WTC11 (cell line): ENCODE data around the gene KRTAP10-3. TPM values are rescaled to one million over a fixed set of nuclear protein-coding genes. Genes with fewer than 3 reads are reported as not detected.

Experiments used
- ATAC-seq: fragments of 200-7000 bp; cut with Tn5 transposase; 2 replicates; pipeline ENCODE4 v1.10.0; 2021; ENCODE audit warnings: mild to moderate bottlenecking, moderate library complexity
- CTCF ChIA-PET: fragments of 300-600 bp; sonication (Branson Sonifier 250); formaldehyde crosslinking; loops from one replicate; lab custom pipeline; 2021; ENCODE audit warnings: antibody characterized with exemption; lab: Charles Lee
- POLR2A ChIA-PET: fragments of 350-600 bp; sonication (Branson Sonifier 250); formaldehyde crosslinking; loops from one replicate; lab custom pipeline; 2021; ENCODE audit warnings: antibody characterized with exemption; lab: Charles Lee
- DNase-seq: peaks from one replicate; pipeline ENCODE4 v3.0.0; 2021; ENCODE audit warnings: low spot score
- H3K27ac Mint-ChIP-seq: 2 replicates; pipeline ENCODE4 v1.8.0; 2021; ENCODE audit warnings: mixed read lengths
- H3K27me3 Mint-ChIP-seq: 2 replicates; pipeline ENCODE4 v1.8.0; 2021; ENCODE audit warnings: low read depth, mild to moderate bottlenecking, moderate library complexity, mixed read lengths
- H3K36me3 Mint-ChIP-seq: 2 replicates; pipeline ENCODE4 v1.8.0; 2021; ENCODE audit warnings: mixed read lengths
- H3K4me1 Mint-ChIP-seq: 2 replicates; pipeline ENCODE4 v1.8.0; 2022; ENCODE audit warnings: mixed read lengths
- H3K4me3 Mint-ChIP-seq: 2 replicates; pipeline ENCODE4 v1.8.0; 2021; ENCODE audit warnings: mild to moderate bottlenecking, moderate library complexity, mixed read lengths
- H3K9me3 Mint-ChIP-seq: 2 replicates; pipeline ENCODE4 v1.8.0; 2021; ENCODE audit warnings: mixed read lengths
- ATF6 ChIP-seq: sonication (generic); formaldehyde crosslinking; IDR thresholded peaks from 2 replicates; pipeline ENCODE4 v1.8.1; 2023; ENCODE audit warnings: mild to moderate bottlenecking, missing genetic modification reagents
- CREB1 ChIP-seq: sonication (generic); formaldehyde crosslinking; IDR thresholded peaks from 2 replicates; pipeline ENCODE4 v1.8.0; 2023; ENCODE audit warnings: mild to moderate bottlenecking, missing genetic modification reagents
- CREM ChIP-seq: sonication (generic); formaldehyde crosslinking; IDR thresholded peaks from 2 replicates; pipeline ENCODE4 v1.8.1; 2022; ENCODE audit warnings: mild to moderate bottlenecking, missing genetic modification reagents, moderate library complexity
- CTCF ChIP-seq: fragments of 200-600 bp; IDR thresholded peaks from 2 replicates; pipeline ENCODE4 v1.8.0; 2022; ENCODE audit warnings: antibody characterized with exemption
- E2F4 ChIP-seq: sonication (generic); formaldehyde crosslinking; IDR thresholded peaks from 2 replicates; pipeline ENCODE4 v1.8.1; 2022; ENCODE audit warnings: low read depth, mild to moderate bottlenecking, moderate library complexity, missing genetic modification reagents, borderline replicate concordance
- E2F5 ChIP-seq: sonication (generic); formaldehyde crosslinking; IDR thresholded peaks from 2 replicates; pipeline ENCODE4 v1.8.1; 2022; ENCODE audit warnings: mild to moderate bottlenecking, moderate library complexity, missing genetic modification reagents
- ESRRA ChIP-seq: sonication (generic); formaldehyde crosslinking; IDR thresholded peaks from 2 replicates; pipeline ENCODE4 v1.8.1; 2022; ENCODE audit warnings: mild to moderate bottlenecking, missing genetic modification reagents, borderline replicate concordance
- HMGA2 ChIP-seq: fragments of 250-450 bp; sonication (Bioruptor Pico); IDR thresholded peaks from 2 replicates; pipeline ENCODE4 v1.4.0; 2021; ENCODE audit warnings: mild to moderate bottlenecking, moderate library complexity
- OVOL2 ChIP-seq: fragments of 250-450 bp; sonication (Bioruptor Pico); IDR thresholded peaks from 2 replicates; pipeline ENCODE4 v1.9.0; 2021; ENCODE audit warnings: mild to moderate bottlenecking, borderline replicate concordance
- PREB ChIP-seq: sonication (generic); formaldehyde crosslinking; IDR thresholded peaks from 2 replicates; pipeline ENCODE4 v1.8.1; 2022; ENCODE audit warnings: mild to moderate bottlenecking, missing genetic modification reagents, moderate library complexity, borderline replicate concordance
- PRRX2 ChIP-seq: fragments of 250-450 bp; sonication (Bioruptor Pico); IDR thresholded peaks from 2 replicates; pipeline ENCODE4 v1.8.0; 2021; ENCODE audit warnings: mild to moderate bottlenecking
- RELA ChIP-seq: sonication (generic); formaldehyde crosslinking; IDR thresholded peaks from 2 replicates; pipeline ENCODE4 v1.8.1; 2022; ENCODE audit warnings: missing genetic modification reagents, mild to moderate bottlenecking, borderline replicate concordance
- TEAD1 ChIP-seq: sonication (generic); formaldehyde crosslinking; IDR thresholded peaks from 2 replicates; pipeline ENCODE4 v1.8.0; 2022; ENCODE audit warnings: mild to moderate bottlenecking, missing genetic modification reagents
- TP53 ChIP-seq: sonication (generic); formaldehyde crosslinking; IDR thresholded peaks from 2 replicates; pipeline ENCODE4 v1.8.1; 2023; ENCODE audit warnings: mild to moderate bottlenecking, missing genetic modification reagents
- ZNF396 ChIP-seq: fragments of 250-450 bp; sonication (Bioruptor Pico); IDR thresholded peaks from 2 replicates; pipeline ENCODE4 v1.8.0; 2021; ENCODE audit warnings: mild to moderate bottlenecking, moderate library complexity, borderline replicate concordance
- ZSCAN18 ChIP-seq: fragments of 250-450 bp; sonication (Bioruptor Pico); IDR thresholded peaks from 2 replicates; pipeline ENCODE4 v2.1.2; 2022; ENCODE audit warnings: mild to moderate bottlenecking, moderate library complexity
- total RNA-seq: library from RNA; stranded (reverse); gene quantifications from 3 replicates; pipeline ENCODE4 v1.2.3, GENCODE V29; 2021
- TF ChIP-seq, protein P1 (sequence below): sonication (generic); formaldehyde crosslinking; IDR thresholded peaks from 2 replicates; pipeline ENCODE4 v1.8.0; 2023; ENCODE audit warnings: mild to moderate bottlenecking, missing genetic modification reagents
- TF ChIP-seq, protein P2 (sequence below): sonication (generic); formaldehyde crosslinking; conservative IDR thresholded peaks from 2 replicates; pipeline ENCODE4 v1.8.1; 2023; ENCODE audit warnings: mild to moderate bottlenecking, low read depth, missing genetic modification reagents, moderate library complexity
- TF ChIP-seq, protein P3 (sequence below): sonication (generic); formaldehyde crosslinking; IDR thresholded peaks from 2 replicates; pipeline ENCODE4 v1.8.1; 2022; ENCODE audit warnings: missing genetic modification reagents, borderline replicate concordance

Gene KRTAP10-3
- total RNA-seq, 1 experiment from 2014 or later: not detected

GRCh38 chr21:44568261-44568660, 9.7 kb upstream of the KRTAP10-3 start (continued):
- TF ChIP-seq, protein P1, sequence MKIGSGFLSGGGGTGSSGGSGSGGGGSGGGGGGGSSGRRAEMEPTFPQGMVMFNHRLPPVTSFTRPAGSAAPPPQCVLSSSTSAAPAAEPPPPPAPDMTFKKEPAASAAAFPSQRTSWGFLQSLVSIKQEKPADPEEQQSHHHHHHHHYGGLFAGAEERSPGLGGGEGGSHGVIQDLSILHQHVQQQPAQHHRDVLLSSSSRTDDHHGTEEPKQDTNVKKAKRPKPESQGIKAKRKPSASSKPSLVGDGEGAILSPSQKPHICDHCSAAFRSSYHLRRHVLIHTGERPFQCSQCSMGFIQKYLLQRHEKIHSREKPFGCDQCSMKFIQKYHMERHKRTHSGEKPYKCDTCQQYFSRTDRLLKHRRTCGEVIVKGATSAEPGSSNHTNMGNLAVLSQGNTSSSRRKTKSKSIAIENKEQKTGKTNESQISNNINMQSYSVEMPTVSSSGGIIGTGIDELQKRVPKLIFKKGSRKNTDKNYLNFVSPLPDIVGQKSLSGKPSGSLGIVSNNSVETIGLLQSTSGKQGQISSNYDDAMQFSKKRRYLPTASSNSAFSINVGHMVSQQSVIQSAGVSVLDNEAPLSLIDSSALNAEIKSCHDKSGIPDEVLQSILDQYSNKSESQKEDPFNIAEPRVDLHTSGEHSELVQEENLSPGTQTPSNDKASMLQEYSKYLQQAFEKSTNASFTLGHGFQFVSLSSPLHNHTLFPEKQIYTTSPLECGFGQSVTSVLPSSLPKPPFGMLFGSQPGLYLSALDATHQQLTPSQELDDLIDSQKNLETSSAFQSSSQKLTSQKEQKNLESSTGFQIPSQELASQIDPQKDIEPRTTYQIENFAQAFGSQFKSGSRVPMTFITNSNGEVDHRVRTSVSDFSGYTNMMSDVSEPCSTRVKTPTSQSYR (CRISPR knock-in tag): no peak

DNA sequence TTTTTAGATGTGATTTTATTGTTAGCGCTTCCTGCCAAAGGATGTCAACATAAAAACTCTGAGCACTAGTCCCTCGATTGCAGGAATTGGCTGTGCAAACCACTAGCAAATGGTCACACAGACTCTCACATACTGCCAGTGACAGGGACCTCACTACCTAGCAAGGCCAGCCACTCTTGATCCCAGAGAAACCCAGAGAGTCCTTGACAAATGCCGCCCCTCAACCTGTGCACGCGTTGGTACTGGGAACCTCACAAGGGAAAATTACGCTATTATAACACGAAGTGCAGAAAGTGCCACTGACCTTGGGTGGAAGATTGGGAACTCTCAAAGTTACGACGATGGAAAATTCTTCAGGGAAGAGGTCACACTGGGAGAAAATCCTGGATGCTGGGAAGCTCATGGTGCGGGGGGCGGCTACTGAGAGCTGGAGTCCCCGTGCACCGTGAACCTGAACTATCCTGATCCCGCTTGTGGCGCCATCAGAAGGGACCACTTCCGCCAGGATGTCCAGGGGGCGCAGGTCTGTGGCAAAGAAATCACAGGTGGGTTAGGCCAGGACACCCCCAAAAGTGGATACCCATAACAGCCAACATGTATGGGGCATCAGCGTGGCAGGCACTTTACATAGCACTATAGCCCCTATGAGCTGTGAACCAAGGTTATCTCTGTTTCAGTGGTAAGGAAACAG, 9.0 kb upstream of the KRTAP10-3 start:
- ATAC-seq: no peak
- no peak overlapping the region for H3K27ac Mint-ChIP-seq
- H3K36me3 Mint-ChIP-seq: peaks cover 17% of the 10 kb centered on the region
- no peak overlapping the region for H3K4me3 Mint-ChIP-seq
- peaks cover 6% of the 10 kb centered on the region for H3K27me3 Mint-ChIP-seq
- no peak for DNase-seq
- no peaks in the 10 kb centered on the region for H3K4me1 Mint-ChIP-seq
- CTCF ChIA-PET: interaction anchor here (1.2 kb wide), 1 partner anchor 225 kb away, joined by 3 read pairs; no protein-coding TSS in a partner anchor
- H3K9me3 Mint-ChIP-seq: peaks cover 23% of the 10 kb centered on the region
- POLR2A ChIA-PET: no interaction called here
- TF ChIP-seq ZNF396 (CRISPR knock-in tag) (no peak), CTCF (no peak), PREB (CRISPR knock-in tag) (no peak), TEAD1 (CRISPR knock-in tag) (no peak), ESRRA (CRISPR knock-in tag) (no peak), OVOL2 (CRISPR knock-in tag) (no peak), CREB1 (CRISPR knock-in tag) (no peak), ZSCAN18 (CRISPR knock-in tag) (no peak), RELA (CRISPR knock-in tag) (no peak), HMGA2 (no peak), ATF6 (CRISPR knock-in tag) (no peak), CREM (CRISPR knock-in tag) (no peak), E2F4 (CRISPR knock-in tag) (no peak), E2F5 (CRISPR knock-in tag) (no peak), PRRX2 (CRISPR knock-in tag) (no peak), TP53 (CRISPR knock-in tag) (no peak)
- TF ChIP-seq, protein P2, sequence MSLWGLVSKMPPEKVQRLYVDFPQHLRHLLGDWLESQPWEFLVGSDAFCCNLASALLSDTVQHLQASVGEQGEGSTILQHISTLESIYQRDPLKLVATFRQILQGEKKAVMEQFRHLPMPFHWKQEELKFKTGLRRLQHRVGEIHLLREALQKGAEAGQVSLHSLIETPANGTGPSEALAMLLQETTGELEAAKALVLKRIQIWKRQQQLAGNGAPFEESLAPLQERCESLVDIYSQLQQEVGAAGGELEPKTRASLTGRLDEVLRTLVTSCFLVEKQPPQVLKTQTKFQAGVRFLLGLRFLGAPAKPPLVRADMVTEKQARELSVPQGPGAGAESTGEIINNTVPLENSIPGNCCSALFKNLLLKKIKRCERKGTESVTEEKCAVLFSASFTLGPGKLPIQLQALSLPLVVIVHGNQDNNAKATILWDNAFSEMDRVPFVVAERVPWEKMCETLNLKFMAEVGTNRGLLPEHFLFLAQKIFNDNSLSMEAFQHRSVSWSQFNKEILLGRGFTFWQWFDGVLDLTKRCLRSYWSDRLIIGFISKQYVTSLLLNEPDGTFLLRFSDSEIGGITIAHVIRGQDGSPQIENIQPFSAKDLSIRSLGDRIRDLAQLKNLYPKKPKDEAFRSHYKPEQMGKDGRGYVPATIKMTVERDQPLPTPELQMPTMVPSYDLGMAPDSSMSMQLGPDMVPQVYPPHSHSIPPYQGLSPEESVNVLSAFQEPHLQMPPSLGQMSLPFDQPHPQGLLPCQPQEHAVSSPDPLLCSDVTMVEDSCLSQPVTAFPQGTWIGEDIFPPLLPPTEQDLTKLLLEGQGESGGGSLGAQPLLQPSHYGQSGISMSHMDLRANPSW: no peak
- TF ChIP-seq, protein P3, sequence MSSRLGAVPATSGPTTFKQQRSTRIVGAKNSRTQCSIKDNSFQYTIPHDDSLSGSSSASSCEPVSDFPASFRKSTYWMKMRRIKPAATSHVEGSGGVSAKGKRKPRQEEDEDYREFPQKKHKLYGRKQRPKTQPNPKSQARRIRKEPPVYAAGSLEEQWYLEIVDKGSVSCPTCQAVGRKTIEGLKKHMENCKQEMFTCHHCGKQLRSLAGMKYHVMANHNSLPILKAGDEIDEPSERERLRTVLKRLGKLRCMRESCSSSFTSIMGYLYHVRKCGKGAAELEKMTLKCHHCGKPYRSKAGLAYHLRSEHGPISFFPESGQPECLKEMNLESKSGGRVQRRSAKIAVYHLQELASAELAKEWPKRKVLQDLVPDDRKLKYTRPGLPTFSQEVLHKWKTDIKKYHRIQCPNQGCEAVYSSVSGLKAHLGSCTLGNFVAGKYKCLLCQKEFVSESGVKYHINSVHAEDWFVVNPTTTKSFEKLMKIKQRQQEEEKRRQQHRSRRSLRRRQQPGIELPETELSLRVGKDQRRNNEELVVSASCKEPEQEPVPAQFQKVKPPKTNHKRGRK: no peak
